OCI-LY7 (cell line): ENCODE results near the gene BUD23. TPM values are rescaled to one million over a fixed set of nuclear protein-coding genes. Genes with fewer than 3 reads are reported as not detected.

ENCODE experiments used
- Bru-seq: library from RNA; stranded (reverse); fragments of 400-500 nt; gene quantifications from one replicate; lab custom pipeline; 2021; lab: Mats Ljungman, UMichigan
- BruChase-seq, 2 experiments: library from RNA; stranded (reverse); fragments of 400-500 nt; gene quantifications; one replicate each; lab custom pipeline; 2021; lab: Mats Ljungman, UMichigan
- BruUV-seq: library from RNA; stranded (reverse); fragments of 400-500 nt; replicated peaks from 2 replicates; lab custom pipeline; 2021; lab: Mats Ljungman, UMichigan
- CTCF ChIA-PET: fragments of 300-600 bp; sonication (Branson Sonifier 250); formaldehyde crosslinking; loops from one replicate; lab custom pipeline; 2022; ENCODE audit warnings: antibody characterized with exemption; ENCODE audit not compliant: unreplicated experiment; lab: Charles Lee
- POLR2A ChIA-PET: fragments of 300-600 bp; sonication (Branson Sonifier 250); formaldehyde crosslinking; loops from one replicate; lab custom pipeline; 2022; ENCODE audit warnings: antibody characterized with exemption; lab: Charles Lee
- DNase-seq: peaks from one replicate; pipeline ENCODE4 v3.0.0-alpha.2; 2015; ENCODE audit warnings: low spot score
- H2AFZ ChIP-seq: fragments of 200-600 bp; sonication (generic), shearing (Covaris generic); 2 replicates; pipeline ENCODE4 v1.6.1; 2014; ENCODE audit warnings: mild to moderate bottlenecking, antibody characterized with exemption, low read length, moderate library complexity
- H3K27ac ChIP-seq: fragments of 200-600 bp; sonication (generic); 2 replicates; pipeline ENCODE4 v1.5.1; 2014; ENCODE audit warnings: mixed run types, low read depth, mild to moderate bottlenecking, moderate library complexity, low read length, inconsistent platforms; ENCODE audit not compliant: poor library complexity, severe bottlenecking
- H3K36me3 ChIP-seq: fragments of 200-600 bp; sonication (generic); 2 replicates; pipeline ENCODE4 v1.6.1; 2014; ENCODE audit warnings: mild to moderate bottlenecking, antibody characterized with exemption, low read length, moderate library complexity, mixed read lengths; ENCODE audit not compliant: insufficient read depth
- H3K4me1 ChIP-seq: fragments of 200-600 bp; sonication (generic); 2 replicates; pipeline ENCODE4 v1.5.1; 2014; ENCODE audit warnings: mild to moderate bottlenecking, low read length; ENCODE audit not compliant: insufficient read depth, poor library complexity, severe bottlenecking
- H3K4me2 ChIP-seq: fragments of 200-600 bp; sonication (generic); 2 replicates; pipeline ENCODE4 v1.6.1; 2014; ENCODE audit warnings: mild to moderate bottlenecking, low read length
- H3K4me3 ChIP-seq: fragments of 200-600 bp; sonication (generic); 2 replicates; pipeline ENCODE4 v1.5.1; 2014; ENCODE audit warnings: mild to moderate bottlenecking, low read depth, low read length; ENCODE audit not compliant: poor library complexity, severe bottlenecking
- H3K79me2 ChIP-seq: fragments of 200-600 bp; sonication (generic); 2 replicates; pipeline ENCODE4 v1.6.1; 2016; ENCODE audit warnings: low read depth, mild to moderate bottlenecking, low read length, moderate library complexity, mixed read lengths; ENCODE audit not compliant: insufficient read depth
- H3K9me2 ChIP-seq: fragments of 200-600 bp; sonication (generic); 2 replicates; pipeline ENCODE4 v1.6.1; 2016; ENCODE audit warnings: mild to moderate bottlenecking, low read length, mixed read lengths; ENCODE audit not compliant: insufficient read depth
- H3K9me3 ChIP-seq: fragments of 200-600 bp; sonication (generic); 2 replicates; pipeline ENCODE4 v1.6.1; 2014; ENCODE audit warnings: mild to moderate bottlenecking, mixed run types, low read length, mixed read lengths
- H4K20me1 ChIP-seq: fragments of 200-600 bp; sonication (generic); 2 replicates; pipeline ENCODE4 v1.6.1; 2014; ENCODE audit warnings: mild to moderate bottlenecking, antibody characterized with exemption, low read length, moderate library complexity, mixed read lengths; ENCODE audit not compliant: insufficient read depth
- EZH2phosphoT487 ChIP-seq: fragments of 200-600 bp; sonication (generic); IDR thresholded peaks from 2 replicates; pipeline ENCODE4 v1.6.1; 2018; ENCODE audit warnings: low read depth, borderline replicate concordance, mild to moderate bottlenecking, mixed run types, antibody characterized with exemption, low read length, moderate library complexity, mixed read lengths
- intact Hi-C: fragments of 100-400 bp; cut with micrococcal nuclease; formaldehyde crosslinking; loops from one replicate; pipeline ENCODE4 v1.10.0; 2022; ENCODE audit not compliant: unreplicated experiment
- long read RNA-seq: library from polyadenylated mRNA; stranded (forward); transcript quantifications from one replicate; pipeline ENCODE4 v2.0.0, GENCODE V29; 2022
- total RNA-seq, 2 experiments: library from RNA; depleted of rRNA in 1 of 2; stranded (reverse); fragments of >200 nt in 1 of 2; shearing (Covaris generic) in 1 of 2; gene quantifications; 2 replicates each; pipeline ENCODE4 v1.2.3, GENCODE V29; 2014 to 2022
- TF ChIP-seq, protein P1 (sequence below): fragments of 200-600 bp; sonication (generic); conservative IDR thresholded peaks from 2 replicates; pipeline ENCODE4 v1.5.1; 2014; ENCODE audit warnings: mild to moderate bottlenecking, antibody characterized with exemption, low read length, moderate library complexity, mixed read lengths

Gene BUD23, protein sequence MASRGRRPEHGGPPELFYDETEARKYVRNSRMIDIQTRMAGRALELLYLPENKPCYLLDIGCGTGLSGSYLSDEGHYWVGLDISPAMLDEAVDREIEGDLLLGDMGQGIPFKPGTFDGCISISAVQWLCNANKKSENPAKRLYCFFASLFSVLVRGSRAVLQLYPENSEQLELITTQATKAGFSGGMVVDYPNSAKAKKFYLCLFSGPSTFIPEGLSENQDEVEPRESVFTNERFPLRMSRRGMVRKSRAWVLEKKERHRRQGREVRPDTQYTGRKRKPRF
- 58.1 and 65.0 TPM in 2 replicates for total RNA-seq (2014; rRNA removed; shearing (Covaris generic))
- total RNA-seq (2022), result 75.8 and 91.1 TPM in 2 replicates
- percentile 79 among the genes with signal in this experiment for Bru-seq, nascent RNA
- BruChase-seq, experiment 1, labeled RNA remaining after a 6-hour chase, result percentile 89 among the genes with signal in this experiment
- percentile 85 among the genes with signal in this experiment for BruChase-seq, experiment 2, labeled RNA remaining after a 2-hour chase
- long read RNA-seq, transcript BUD23-215 (2 exons, 3,886 nt), result minor isoform, 10 of 179 reads
- long read RNA-seq, transcript BUD23-201 (12 exons, 1,230 nt), result major isoform, 140 of 179 reads
- long read RNA-seq, partial matches to known transcripts, result 9 of 179 reads
- long read RNA-seq, other reads (novel, unspliced or antisense), result 15 of 179 reads

DNA sequence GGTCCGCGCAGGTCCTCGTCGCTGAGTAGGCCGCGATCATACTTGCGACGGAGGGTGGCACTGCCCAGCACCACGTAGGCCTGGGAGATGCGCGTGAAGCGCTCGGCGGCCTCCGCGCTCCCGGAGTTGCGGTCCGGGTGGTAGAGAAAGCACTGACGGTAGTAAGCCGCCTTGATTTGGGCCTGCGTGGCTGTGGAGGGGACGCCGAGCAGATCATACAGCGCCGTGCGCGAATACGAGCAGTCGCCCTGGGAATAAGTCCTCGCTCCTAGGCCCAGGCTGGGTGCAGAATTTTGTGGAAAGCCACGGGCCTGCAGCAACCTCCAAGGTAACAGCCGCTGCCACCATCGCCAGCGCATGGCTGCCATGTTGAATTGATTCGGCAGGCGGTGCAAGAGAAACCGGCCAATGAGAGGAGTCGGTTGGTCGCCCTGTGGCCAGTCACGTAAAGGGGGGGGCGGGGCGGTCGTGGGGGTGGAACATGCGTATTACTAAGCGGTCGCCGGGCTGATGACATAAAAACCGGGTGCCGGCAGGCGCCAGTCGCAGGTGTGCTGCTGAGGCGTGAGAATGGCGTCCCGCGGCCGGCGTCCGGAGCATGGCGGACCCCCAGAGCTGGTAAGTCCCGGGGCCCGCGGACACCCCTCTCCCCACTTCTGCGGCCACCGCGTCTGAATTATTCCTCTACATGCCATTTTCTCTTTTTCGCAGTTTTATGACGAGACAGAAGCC, at the start of gene BUD23, which contains the start of gene DNAJC30:
TSS of gene BUD23 (plus strand) at position 542 of the 732 bp plus-strand sequence. CDS start at position 571, 29 bp downstream.
TSS of gene DNAJC30 (minus strand) at position 398 of the 732 bp plus-strand sequence. CDS start at position 368, 30 bp downstream.
- Histone ChIP-seq H3K36me3 (peaks cover 42% of the 10 kb centered on the region), H3K9me3 (no peaks in the 10 kb centered on the region), H3K4me2 (peak within 1 kb of the TSS; percentile 90), H3K27ac (peak within 1 kb of the TSS; percentile 39), H2AFZ (peak within 1 kb of the TSS; percentile 82), H3K79me2 (peaks cover 65% of the 10 kb centered on the region), H3K4me1 (peaks cover 32% of the 10 kb centered on the region), H3K9me2 (no peaks in the 10 kb centered on the region), H3K4me3 (peak within 1 kb of the TSS; percentile 85), H4K20me1 (0 out of 2 replicates have a peak, but pooled peaks cover 8% of the 10 kb centered on the region)
- POLR2A ChIA-PET, result no interaction called here
- TF ChIP-seq, protein P1, sequence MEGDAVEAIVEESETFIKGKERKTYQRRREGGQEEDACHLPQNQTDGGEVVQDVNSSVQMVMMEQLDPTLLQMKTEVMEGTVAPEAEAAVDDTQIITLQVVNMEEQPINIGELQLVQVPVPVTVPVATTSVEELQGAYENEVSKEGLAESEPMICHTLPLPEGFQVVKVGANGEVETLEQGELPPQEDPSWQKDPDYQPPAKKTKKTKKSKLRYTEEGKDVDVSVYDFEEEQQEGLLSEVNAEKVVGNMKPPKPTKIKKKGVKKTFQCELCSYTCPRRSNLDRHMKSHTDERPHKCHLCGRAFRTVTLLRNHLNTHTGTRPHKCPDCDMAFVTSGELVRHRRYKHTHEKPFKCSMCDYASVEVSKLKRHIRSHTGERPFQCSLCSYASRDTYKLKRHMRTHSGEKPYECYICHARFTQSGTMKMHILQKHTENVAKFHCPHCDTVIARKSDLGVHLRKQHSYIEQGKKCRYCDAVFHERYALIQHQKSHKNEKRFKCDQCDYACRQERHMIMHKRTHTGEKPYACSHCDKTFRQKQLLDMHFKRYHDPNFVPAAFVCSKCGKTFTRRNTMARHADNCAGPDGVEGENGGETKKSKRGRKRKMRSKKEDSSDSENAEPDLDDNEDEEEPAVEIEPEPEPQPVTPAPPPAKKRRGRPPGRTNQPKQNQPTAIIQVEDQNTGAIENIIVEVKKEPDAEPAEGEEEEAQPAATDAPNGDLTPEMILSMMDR, result no peak
- TF ChIP-seq EZH2phosphoT487, result no peak
- intact Hi-C loops, result loop anchor here (1.0 to 2.0 kb wide), 3 partner anchors 15 to 156 kb away; no protein-coding TSS in a partner anchor
- BruUV-seq, result no TSS peak
- CTCF ChIA-PET, result no interaction called here
- peak; percentile 95 for DNase-seq

DNA sequence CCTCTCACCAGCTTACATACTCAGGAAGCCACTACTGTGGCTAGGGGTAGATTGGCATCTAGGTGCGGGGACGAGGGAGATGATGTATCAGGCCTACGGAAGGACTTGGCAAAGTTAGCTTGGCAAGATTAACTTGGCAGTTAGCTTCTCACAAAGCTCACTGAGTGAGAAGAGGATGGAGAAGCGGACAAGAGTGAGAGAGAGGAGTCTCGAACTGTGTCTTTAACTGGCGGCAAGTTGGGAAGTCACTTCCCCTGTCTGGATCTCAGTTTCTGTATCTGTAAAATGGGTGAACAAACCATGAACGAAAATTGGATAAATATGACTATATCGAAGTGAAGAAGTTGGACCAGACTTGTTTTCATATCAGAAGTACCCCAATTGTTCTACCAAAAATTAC, 49.6 kb upstream of the BUD23 start:
- intact Hi-C loops, result no loop called here
- TF ChIP-seq EZH2phosphoT487, result no peak
- TF ChIP-seq, protein P1, result no peak
- Histone ChIP-seq H3K79me2 (no peaks in the 10 kb centered on the region), H3K27ac (no peak overlapping the region), H3K9me3 (no peaks in the 10 kb centered on the region), H3K4me1 (no peaks in the 10 kb centered on the region), H4K20me1 (no peaks in the 10 kb centered on the region), H3K9me2 (no peaks in the 10 kb centered on the region), H2AFZ (no peak overlapping the region), H3K36me3 (no peaks in the 10 kb centered on the region), H3K4me2 (no peak overlapping the region), H3K4me3 (no peak overlapping the region)
- BruUV-seq, result no TSS peak
- no peak for DNase-seq
- ChIA-PET CTCF (no interaction called here), POLR2A (no interaction called here)
